ENCODE data around the gene SMIM22. TPM values are rescaled to one million over a fixed set of nuclear protein-coding genes. Genes with fewer than 3 reads are reported as not detected.

Gene SMIM22
- total RNA-seq, 6 donors from 2014 or later = 5.2 to 71.0 (median 36.6) TPM

DNA sequence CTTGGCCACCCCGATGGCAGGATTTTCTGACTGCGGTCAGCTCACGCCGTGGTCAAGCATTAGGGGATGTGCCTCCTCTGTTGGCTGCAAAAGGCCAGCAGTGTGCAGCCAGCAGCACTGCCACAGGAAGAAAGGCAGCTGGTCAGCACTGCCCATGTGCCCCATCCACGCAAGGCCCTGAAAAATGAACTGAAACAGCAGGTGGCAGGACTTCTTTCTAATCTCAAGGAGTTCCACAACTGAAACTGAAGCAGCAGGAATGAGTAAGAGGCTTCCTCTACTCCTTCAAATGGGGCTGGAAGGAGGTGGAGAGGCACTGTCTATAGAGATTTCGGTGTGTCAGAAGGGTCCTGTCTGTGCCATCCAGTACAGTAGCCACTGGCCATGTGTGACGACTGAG lies 31.4 kb upstream of the SMIM22 start:
- ATAC-seq (ENCODE audit: low FRiP score in 2 of 2) (no peak), DNase-seq (no peak)
- TF ChIP-seq EP300 (IDR thresholded peaks at IDR 0.05) (no peak), CTCF (IDR thresholded peaks at IDR 0.05) (no peak), POLR2AphosphoS5 (IDR thresholded peaks at IDR 0.05) (no peak), POLR2A (IDR thresholded peaks at IDR 0.05) (no peak)
- H3K4me1 ChIP-seq = peaks cover 23 to 33% (median 27%) of the 10 kb centered on the region in 4 donors
- H3K27me3 ChIP-seq = no peaks in the 10 kb centered on the region
- no peak overlapping the region for H3K4me3 ChIP-seq
- no peaks in the 10 kb centered on the region for H3K9me3 ChIP-seq
- 88 to 96% methylated on average over 6 to 7 of the region's 7 CpGs for WGBS, 2 donors
- H3K27ac ChIP-seq = no peak overlapping the region
- H3K36me3 ChIP-seq = peaks cover 18 to 64% (median 52%) of the 10 kb centered on the region in 4 donors

- DNase-seq (peak in 1 of 2 donors; percentile 79), ATAC-seq (ENCODE audit: low FRiP score in 2 of 2) (no peak)
- WGBS, 2 donors = 72 to 75% methylated on average over 24 to 26 of the region's 26 CpGs
- H3K4me3 ChIP-seq = peak overlapping the region in 3 of 4 donors; percentile 87 to 99 (median 97)
- H3K27ac ChIP-seq = peak overlapping the region in 3 of 4 donors; percentile 74 to 91 (median 89)
- peaks cover 7 to 43% (median 34%) of the 10 kb centered on the region in 4 donors for H3K36me3 ChIP-seq
- H3K9me3 ChIP-seq = no peaks in the 10 kb centered on the region
- peaks cover 26 to 38% (median 32%) of the 10 kb centered on the region in 4 donors for H3K4me1 ChIP-seq
- H3K27me3 ChIP-seq = no peaks in the 10 kb centered on the region
- TF ChIP-seq POLR2AphosphoS5 (IDR thresholded peaks at IDR 0.05) = no peak
- TF ChIP-seq EP300 (IDR thresholded peaks at IDR 0.05) = no peak
- TF ChIP-seq POLR2A (IDR thresholded peaks at IDR 0.05) = no peak
- TF ChIP-seq CTCF (IDR thresholded peaks at IDR 0.05) = no peak
These were observed 29.4 kb upstream of the SMIM22 start for GRCh38 chr16:4765511-4766474.

DNA sequence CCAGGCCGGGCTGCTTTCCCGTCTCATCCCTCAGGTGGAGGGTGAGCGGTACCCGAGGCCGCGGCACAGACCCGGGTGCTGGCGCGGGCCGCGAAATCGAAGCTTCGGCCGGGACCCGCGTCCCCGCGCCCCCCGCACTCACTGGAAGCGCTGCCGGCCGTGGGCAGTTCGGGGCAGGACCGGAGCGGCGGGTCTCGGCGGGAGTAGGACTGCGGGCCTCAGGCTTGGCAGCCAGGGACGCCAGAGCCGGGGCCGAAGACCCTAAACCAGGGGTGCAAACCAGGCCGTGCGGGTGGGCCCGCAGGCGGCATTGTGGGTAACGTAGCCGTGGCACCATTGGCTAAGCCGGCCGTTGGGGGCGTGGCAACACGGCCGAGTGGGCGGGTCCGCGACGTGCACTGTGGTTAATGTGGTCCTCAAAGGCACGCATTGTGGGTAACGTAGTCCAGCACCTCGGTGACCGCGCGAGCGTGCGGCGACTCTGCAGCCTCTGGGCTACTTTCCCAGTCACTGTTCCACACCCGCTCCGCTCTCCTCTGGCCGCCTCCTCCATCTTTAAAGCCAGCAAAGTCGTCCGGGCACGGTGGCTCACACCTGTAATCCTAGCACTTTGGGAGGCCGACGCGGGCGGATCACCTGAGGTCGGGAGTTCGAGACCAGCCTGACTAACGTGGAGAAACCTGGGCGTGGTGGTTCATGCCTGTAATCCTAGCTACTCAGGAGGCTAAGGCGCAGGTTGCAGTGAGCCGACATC lies 28.1 kb upstream of the SMIM22 start, which contains the start of gene ZNF500:
Gene ZNF500, minus strand, starts transcription at position 288 of the 754 bp plus-strand sequence. CDS start 1,184 bp downstream, outside the sequence.
- Histone ChIP-seq H3K4me3 (peak within 1 kb of the TSS; percentile 87 to 99 (median 98)), H3K27me3 (no peaks in the 10 kb centered on the region), H3K36me3 (peaks cover under 1 to 32% (median 24%) of the 10 kb centered on the region in 4 donors), H3K9me3 (no peaks in the 10 kb centered on the region), H3K4me1 (peaks cover 26 to 38% (median 32%) of the 10 kb centered on the region in 4 donors), H3K27ac (peak within 1 kb of the TSS; percentile 74 to 91 (median 90))
- 4 to 11% methylated on average over 24 to 28 of the region's 72 CpGs for WGBS, 2 donors
- ATAC-seq (ENCODE audit: low FRiP score in 2 of 2) (peak; percentile 97), DNase-seq (peak; percentile 99 to 100)
- peak in 1 of 2 donors; percentile 86 for TF ChIP-seq POLR2AphosphoS5 (IDR thresholded peaks at IDR 0.05)
- no peak for TF ChIP-seq EP300 (IDR thresholded peaks at IDR 0.05)
- peak in 1 of 6 experiments; percentile 13 for TF ChIP-seq CTCF (IDR thresholded peaks at IDR 0.05)
- TF ChIP-seq POLR2A (IDR thresholded peaks at IDR 0.05) = peak in 2 of 4 donors; percentile 49 to 74

- TF ChIP-seq EP300 (IDR thresholded peaks at IDR 0.05) (peak in 1 of 4 donors; percentile 7), CTCF (IDR thresholded peaks at IDR 0.05) (no peak)
These were observed 27.2 kb upstream of the SMIM22 start for GRCh38 chr16:4767872-4768548.

More at GRCh38 chr16:4767872-4768548, 27.2 kb upstream of the SMIM22 start:
- Histone ChIP-seq H3K36me3 (peaks cover 0 to 24% (median 15%) of the 10 kb centered on the region in 4 donors), H3K27me3 (no peaks in the 10 kb centered on the region), H3K9me3 (no peaks in the 10 kb centered on the region), H3K4me3 (peak overlapping the region in 3 of 4 donors; percentile 87 to 99 (median 97)), H3K4me1 (peaks cover 26 to 38% (median 32%) of the 10 kb centered on the region in 4 donors), H3K27ac (peak overlapping the region; percentile 74 to 91 (median 90))
- peak in 1 of 2 donors; percentile 10 for ATAC-seq (ENCODE audit: low FRiP score in 2 of 2)
- WGBS, 2 donors = 49 to 60% methylated on average over 17 of the region's 17 CpGs
- DNase-seq = peak in 1 of 2 donors; percentile 51

Measured in upper lobe of left lung (tissue), 6 donors.